Measurements from ENCODE around the gene ZNF385D.

DNA sequence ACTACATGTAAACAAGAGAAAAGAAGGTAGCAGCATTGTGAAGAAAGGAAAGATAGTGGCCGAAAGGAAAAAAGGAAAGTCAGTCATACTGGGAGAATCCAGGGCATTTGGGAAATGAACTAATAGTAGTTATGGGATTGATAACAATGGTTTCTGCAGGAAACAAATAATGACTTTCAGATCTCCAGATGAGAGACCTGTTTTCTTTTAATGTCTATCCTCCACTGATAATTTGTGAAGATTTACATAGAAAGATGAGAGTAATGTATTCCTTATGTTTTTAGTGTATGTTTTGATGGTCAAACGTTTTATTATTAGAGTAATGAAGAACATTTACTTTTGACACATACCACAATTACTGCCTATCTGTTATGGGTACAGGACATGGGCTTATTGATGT is 15.0 kb upstream of the ZNF385D start:
- TF ChIP-seq YY1 (IDR thresholded peaks at IDR 0.05; ENCODE audit: insufficient read depth, insufficient read length) (no peak), ZNF274 (IDR thresholded peaks at IDR 0.05; ENCODE audit: low read depth, low read length) (no peak)
